ENCODE measurements around the gene PANK2. TPM values are rescaled to one million over a fixed set of nuclear protein-coding genes. Genes with fewer than 3 reads are reported as not detected.
A peak's percentile ranks its signal among the peaks of the same experiment; 100 is the strongest.

The PANK2 gene
- total and polyA plus RNA-seq, 2 donors (not counting 1 experiment from before 2014, with no cell fraction given), result 33.7 to 51.7 TPM

DNA sequence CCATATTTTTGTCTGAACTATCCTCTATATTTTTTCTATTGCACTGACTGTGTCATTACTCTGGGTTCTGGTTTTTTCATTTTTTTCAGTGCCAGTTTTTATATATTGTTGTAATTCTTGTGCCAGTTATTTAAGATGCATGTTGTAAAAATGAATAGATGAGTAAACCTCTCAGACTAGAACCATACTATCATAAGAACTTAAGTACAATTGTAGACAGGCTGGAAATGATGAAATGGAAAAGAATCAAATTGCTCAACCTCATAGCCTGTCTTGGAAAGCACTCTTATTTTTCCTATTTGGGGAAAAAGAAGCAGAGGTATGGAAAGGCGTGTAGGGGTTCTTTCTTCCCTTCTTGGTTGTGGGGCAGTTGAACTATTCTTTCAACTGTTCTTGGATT lies 30.2 kb downstream of the PANK2 start:
- TF ChIP-seq, protein P1, sequence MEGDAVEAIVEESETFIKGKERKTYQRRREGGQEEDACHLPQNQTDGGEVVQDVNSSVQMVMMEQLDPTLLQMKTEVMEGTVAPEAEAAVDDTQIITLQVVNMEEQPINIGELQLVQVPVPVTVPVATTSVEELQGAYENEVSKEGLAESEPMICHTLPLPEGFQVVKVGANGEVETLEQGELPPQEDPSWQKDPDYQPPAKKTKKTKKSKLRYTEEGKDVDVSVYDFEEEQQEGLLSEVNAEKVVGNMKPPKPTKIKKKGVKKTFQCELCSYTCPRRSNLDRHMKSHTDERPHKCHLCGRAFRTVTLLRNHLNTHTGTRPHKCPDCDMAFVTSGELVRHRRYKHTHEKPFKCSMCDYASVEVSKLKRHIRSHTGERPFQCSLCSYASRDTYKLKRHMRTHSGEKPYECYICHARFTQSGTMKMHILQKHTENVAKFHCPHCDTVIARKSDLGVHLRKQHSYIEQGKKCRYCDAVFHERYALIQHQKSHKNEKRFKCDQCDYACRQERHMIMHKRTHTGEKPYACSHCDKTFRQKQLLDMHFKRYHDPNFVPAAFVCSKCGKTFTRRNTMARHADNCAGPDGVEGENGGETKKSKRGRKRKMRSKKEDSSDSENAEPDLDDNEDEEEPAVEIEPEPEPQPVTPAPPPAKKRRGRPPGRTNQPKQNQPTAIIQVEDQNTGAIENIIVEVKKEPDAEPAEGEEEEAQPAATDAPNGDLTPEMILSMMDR (conservative IDR thresholded peaks at IDR 0.05 in 1 of 2, IDR thresholded peaks at IDR 0.05 in 1 of 2; ENCODE audit: low read depth in 1 of 2, low read length in 2 of 2), result no peak
- Histone ChIP-seq H3K36me3 (ENCODE audit: control insufficient read depth, insufficient read depth, low read length) (peaks cover 17% of the 10 kb centered on the region), H3K27ac (ENCODE audit: insufficient read depth, low read length) (no peak overlapping the region), H3K27me3 (ENCODE audit: control insufficient read depth, insufficient read depth, low read length) (no peaks in the 10 kb centered on the region), H3K79me2 (ENCODE audit: control insufficient read depth, insufficient read depth, low read length) (peaks cover 69% of the 10 kb centered on the region), H3K4me2 (ENCODE audit: extremely low read depth, insufficient read depth, low read length) (no peak overlapping the region), H3K9ac (ENCODE audit: insufficient read depth, low read length) (no peak overlapping the region), H3K9me3 (ENCODE audit: control insufficient read depth, insufficient read depth, low read depth, low read length) (no peaks in the 10 kb centered on the region), H3K4me1 (ENCODE audit: control insufficient read depth, extremely low read depth, insufficient read depth, low read length) (no peaks in the 10 kb centered on the region), H2AFZ (ENCODE audit: low read length) (no peak overlapping the region), H3K4me3 (replicated peaks in 1 of 4; ENCODE audit: control extremely low read depth in 1 of 4, insufficient read depth in 1 of 4, low read depth in 3 of 4, low read length in 4 of 4) (no peak overlapping the region), H4K20me1 (ENCODE audit: control insufficient read depth, extremely low read depth, insufficient read depth, low read length) (no peaks in the 10 kb centered on the region)
- DNase-seq (ENCODE audit: low read depth in 2 of 2), result peak; percentile 36 to 52

DNA sequence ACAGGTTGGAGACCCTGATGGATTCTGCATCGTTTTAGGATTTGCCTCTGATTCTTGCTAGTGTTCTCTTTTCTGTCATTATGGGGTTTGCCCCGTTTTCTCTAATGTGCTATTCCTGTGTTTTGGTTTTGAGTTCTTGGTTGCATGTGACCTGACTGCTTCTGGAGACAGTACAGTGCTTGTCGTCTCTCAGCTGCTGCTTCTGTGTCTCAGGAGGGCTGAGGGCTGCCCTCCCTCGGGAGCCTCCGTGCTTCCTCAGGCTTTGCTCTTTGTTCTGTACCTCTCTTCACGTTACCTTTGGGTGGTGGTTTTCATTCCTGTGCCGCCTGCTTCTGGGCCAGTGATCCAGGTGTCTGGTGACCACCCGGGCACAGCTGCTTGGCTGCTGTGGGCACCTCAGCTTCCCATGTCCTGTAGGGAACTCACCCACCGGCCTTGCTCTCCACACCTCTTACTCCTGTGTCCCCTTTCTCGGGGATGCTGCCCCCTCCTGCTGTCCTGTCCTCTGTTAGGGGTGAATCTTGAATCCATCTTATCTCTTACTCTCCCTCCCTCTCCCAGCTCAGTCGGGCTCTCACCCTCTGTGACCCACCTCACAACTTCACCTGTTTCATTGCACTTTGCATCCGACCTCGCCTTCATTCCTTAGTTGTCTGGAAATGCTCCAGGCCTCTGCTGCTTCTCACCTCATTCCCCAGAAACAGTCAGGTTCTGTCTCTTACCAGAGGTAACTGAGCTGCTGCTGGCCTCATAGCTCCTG lies 33.2 kb downstream of the PANK2 start:
- Histone ChIP-seq H3K36me3 (ENCODE audit: control insufficient read depth, insufficient read depth, low read length) (peaks cover 16% of the 10 kb centered on the region), H3K9me3 (ENCODE audit: control insufficient read depth, insufficient read depth, low read depth, low read length) (no peaks in the 10 kb centered on the region), H3K4me3 (replicated peaks in 1 of 4; ENCODE audit: control extremely low read depth in 1 of 4, insufficient read depth in 1 of 4, low read depth in 3 of 4, low read length in 4 of 4) (no peak overlapping the region), H3K27me3 (ENCODE audit: control insufficient read depth, insufficient read depth, low read length) (no peaks in the 10 kb centered on the region), H2AFZ (ENCODE audit: low read length) (no peak overlapping the region), H3K27ac (ENCODE audit: insufficient read depth, low read length) (no peak overlapping the region), H3K79me2 (ENCODE audit: control insufficient read depth, insufficient read depth, low read length) (peaks cover 47% of the 10 kb centered on the region), H4K20me1 (ENCODE audit: control insufficient read depth, extremely low read depth, insufficient read depth, low read length) (no peaks in the 10 kb centered on the region), H3K9ac (ENCODE audit: insufficient read depth, low read length) (no peak overlapping the region), H3K4me2 (ENCODE audit: extremely low read depth, insufficient read depth, low read length) (no peak overlapping the region), H3K4me1 (ENCODE audit: control insufficient read depth, extremely low read depth, insufficient read depth, low read length) (peaks cover 2% of the 10 kb centered on the region)
- no peak for DNase-seq (ENCODE audit: low read depth in 2 of 2)
- no peak for TF ChIP-seq EZH2 (IDR thresholded peaks at IDR 0.05; ENCODE audit: low read length, missing control alignments)
- TF ChIP-seq, protein P1 (conservative IDR thresholded peaks at IDR 0.05 in 1 of 2, IDR thresholded peaks at IDR 0.05 in 1 of 2; ENCODE audit: low read depth in 1 of 2, low read length in 2 of 2), result no peak

DNA sequence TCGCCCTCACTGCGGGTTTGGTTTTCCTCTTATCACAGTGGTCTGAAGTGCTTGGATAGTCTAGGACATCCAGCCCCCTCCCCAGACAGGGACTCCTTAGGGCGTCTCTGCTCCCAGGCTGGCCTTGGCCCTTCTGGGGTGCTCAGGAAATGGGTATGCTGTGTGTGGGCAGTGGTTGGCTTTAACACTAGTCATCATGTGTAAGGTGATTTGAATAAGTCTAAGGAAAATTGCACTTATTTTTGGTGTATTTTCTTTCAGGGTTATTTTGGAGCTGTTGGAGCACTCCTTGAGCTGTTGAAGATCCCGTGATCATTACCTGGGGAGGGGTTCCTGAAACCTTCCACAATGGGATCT lies 33.8 kb downstream of the PANK2 start:
- H3K79me2 ChIP-seq (ENCODE audit: control insufficient read depth, insufficient read depth, low read length), result peaks cover 43% of the 10 kb centered on the region
- H3K4me3 ChIP-seq (replicated peaks in 1 of 4; ENCODE audit: control extremely low read depth in 1 of 4, insufficient read depth in 1 of 4, low read depth in 3 of 4, low read length in 4 of 4), result no peak overlapping the region
- no peak overlapping the region for H3K4me2 ChIP-seq (ENCODE audit: extremely low read depth, insufficient read depth, low read length)
- H2AFZ ChIP-seq (ENCODE audit: low read length), result no peak overlapping the region
- peaks cover 5% of the 10 kb centered on the region for H3K4me1 ChIP-seq (ENCODE audit: control insufficient read depth, extremely low read depth, insufficient read depth, low read length)
- peaks cover 16% of the 10 kb centered on the region for H3K36me3 ChIP-seq (ENCODE audit: control insufficient read depth, insufficient read depth, low read length)
- no peaks in the 10 kb centered on the region for H3K27me3 ChIP-seq (ENCODE audit: control insufficient read depth, insufficient read depth, low read length)
- H3K9me3 ChIP-seq (ENCODE audit: control insufficient read depth, insufficient read depth, low read depth, low read length), result no peaks in the 10 kb centered on the region
- H4K20me1 ChIP-seq (ENCODE audit: control insufficient read depth, extremely low read depth, insufficient read depth, low read length), result no peaks in the 10 kb centered on the region
- H3K27ac ChIP-seq (ENCODE audit: insufficient read depth, low read length), result no peak overlapping the region
- no peak overlapping the region for H3K9ac ChIP-seq (ENCODE audit: insufficient read depth, low read length)
- DNase-seq (ENCODE audit: low read depth in 2 of 2), result no peak
- TF ChIP-seq EZH2 (IDR thresholded peaks at IDR 0.05; ENCODE audit: low read length, missing control alignments), result no peak
- TF ChIP-seq, protein P1 (conservative IDR thresholded peaks at IDR 0.05 in 1 of 2, IDR thresholded peaks at IDR 0.05 in 1 of 2; ENCODE audit: low read depth in 1 of 2, low read length in 2 of 2), result no peak
